GM12865 (cell line): Measurements from ENCODE around the gene MEF2D.

Experiments used
- DNase-seq: peaks from one replicate; pipeline ENCODE4 v3.0.0; 2010; ENCODE audit warnings: low read depth
- H3K4me3 ChIP-seq: 2 replicates; pipeline ENCODE4 v1.5.1; 2011; ENCODE audit warnings: mild to moderate bottlenecking, low read depth, low read length, control low read depth
- CTCF ChIP-seq: IDR thresholded peaks from 2 replicates; pipeline ENCODE4 v1.5.1; 2011; ENCODE audit warnings: low read length, control low read depth, low read depth, inconsistent platforms; ENCODE audit not compliant: insufficient read depth; ENCODE audit errors: missing control alignments

MEF2D gene

GRCh38 chr1:156465747-156466365 is 34.7 kb downstream of the MEF2D start:
- no peak for DNase-seq
- no peak for TF ChIP-seq CTCF
- no peak overlapping the region for H3K4me3 ChIP-seq

- no peak for DNase-seq
- TF ChIP-seq CTCF: no peak
- no peak overlapping the region for H3K4me3 ChIP-seq
Measured at GRCh38 chr1:156464825-156465452, 35.6 kb downstream of the MEF2D start.

GRCh38 chr1:156464335-156464734 is 36.2 kb downstream of the MEF2D start:
- no peak for TF ChIP-seq CTCF
- no peak for DNase-seq
- H3K4me3 ChIP-seq: no peak overlapping the region

- TF ChIP-seq CTCF: no peak
- H3K4me3 ChIP-seq: no peak overlapping the region
- no peak for DNase-seq
Measured at GRCh38 chr1:156463874-156464273, 36.7 kb downstream of the MEF2D start.

- no peak for TF ChIP-seq CTCF
- no peak for DNase-seq
- H3K4me3 ChIP-seq: no peak overlapping the region
Measured at GRCh38 chr1:156462954-156463795, 37.4 kb downstream of the MEF2D start.

GRCh38 chr1:156461781-156462647 is 38.6 kb downstream of the MEF2D start:
- no peak overlapping the region for H3K4me3 ChIP-seq
- no peak for TF ChIP-seq CTCF
- DNase-seq: no peak
